ENCODE measurements around the gene SLU7.

The SLU7 gene

DNA sequence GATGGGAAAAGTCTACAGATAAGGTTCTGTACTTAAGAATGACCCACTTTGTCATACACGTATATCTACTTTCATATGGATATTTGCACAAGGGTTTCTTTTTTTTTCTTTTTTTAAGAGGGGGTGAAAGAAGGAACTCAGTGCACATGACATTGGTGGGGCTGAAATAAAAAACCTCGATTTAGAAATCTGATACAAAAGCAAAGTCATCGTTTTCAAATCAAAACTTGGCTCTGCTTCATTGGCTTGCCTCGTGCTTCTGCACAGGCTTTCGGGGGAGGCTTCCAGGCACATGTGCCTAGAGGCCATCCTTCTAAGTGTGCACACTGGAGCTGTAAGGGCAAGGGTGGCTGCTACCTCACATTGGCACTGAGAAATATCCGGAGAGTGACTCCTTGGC is 33.9 kb upstream of the SLU7 start:
- H4K20me1 ChIP-seq (ENCODE audit: insufficient read depth, low read length): no peaks in the 10 kb centered on the region
- no peaks in the 10 kb centered on the region for H3K27me3 ChIP-seq (ENCODE audit: insufficient read depth, low read length, poor library complexity)
- H3K27ac ChIP-seq (ENCODE audit: low read length): no peak overlapping the region
- no peaks in the 10 kb centered on the region for H3K9me3 ChIP-seq (ENCODE audit: insufficient read depth, low read length, severe bottlenecking)
- no peak for ATAC-seq (ENCODE audit: insufficient read depth, low read depth)
- no peak overlapping the region for H3K4me2 ChIP-seq (ENCODE audit: insufficient read depth, low read length)
- TF ChIP-seq EZH2 (IDR thresholded peaks at IDR 0.05; ENCODE audit: borderline replicate concordance, low read depth, low read length, severe bottlenecking) (no peak), CTCF (IDR thresholded peaks at IDR 0.05; ENCODE audit: borderline replicate concordance, extremely low read depth, low read length, poor library complexity, severe bottlenecking) (no peak)
- H3K79me2 ChIP-seq (ENCODE audit: insufficient read depth, low read length): no peaks in the 10 kb centered on the region
- no peak for DNase-seq
- H2AFZ ChIP-seq (ENCODE audit: low read depth, low read length): no peak overlapping the region; the same call in 1 of the 2 replicates
- no peaks in the 10 kb centered on the region for H3K36me3 ChIP-seq (ENCODE audit: insufficient read depth, low read length)
- H3K9ac ChIP-seq (ENCODE audit: low read depth, low read length): no peak overlapping the region
- no peaks in the 10 kb centered on the region for H3K4me1 ChIP-seq (ENCODE audit: insufficient read depth, low read length)
- H3K4me3 ChIP-seq (ENCODE audit: low read depth in 1 of 2, low read length in 2 of 2): no peak overlapping the region

DNA sequence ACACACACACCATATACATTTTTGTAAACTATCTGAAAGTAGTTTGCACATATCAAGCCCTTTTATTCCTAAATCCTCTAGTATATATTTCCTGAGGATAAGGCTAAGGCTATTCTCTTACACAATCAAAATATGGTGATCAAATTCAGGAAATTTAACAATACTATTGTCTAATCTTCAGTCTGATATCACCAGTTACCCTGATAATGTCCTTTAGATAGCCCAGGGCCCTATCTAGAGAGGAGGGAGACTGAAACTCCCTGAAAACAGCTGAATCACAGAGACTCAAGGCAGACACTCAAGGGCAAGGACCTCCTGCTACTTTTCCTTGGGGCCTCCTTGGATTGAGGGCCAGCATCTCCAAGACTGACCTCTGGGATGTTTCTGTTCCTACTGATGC is 33.2 kb upstream of the SLU7 start:
- Histone ChIP-seq H4K20me1 (ENCODE audit: insufficient read depth, low read length) (no peaks in the 10 kb centered on the region), H3K4me3 (ENCODE audit: low read depth in 1 of 2, low read length in 2 of 2) (no peak overlapping the region), H3K27me3 (ENCODE audit: insufficient read depth, low read length, poor library complexity) (no peaks in the 10 kb centered on the region), H3K27ac (ENCODE audit: low read length) (no peak overlapping the region), H3K9me3 (ENCODE audit: insufficient read depth, low read length, severe bottlenecking) (no peaks in the 10 kb centered on the region), H2AFZ (ENCODE audit: low read depth, low read length) (no peak overlapping the region), H3K9ac (ENCODE audit: low read depth, low read length) (no peak overlapping the region), H3K4me1 (ENCODE audit: insufficient read depth, low read length) (no peaks in the 10 kb centered on the region), H3K79me2 (ENCODE audit: insufficient read depth, low read length) (no peaks in the 10 kb centered on the region), H3K36me3 (ENCODE audit: insufficient read depth, low read length) (no peaks in the 10 kb centered on the region), H3K4me2 (ENCODE audit: insufficient read depth, low read length) (no peak overlapping the region)
- TF ChIP-seq CTCF (IDR thresholded peaks at IDR 0.05; ENCODE audit: borderline replicate concordance, extremely low read depth, low read length, poor library complexity, severe bottlenecking) (no peak), EZH2 (IDR thresholded peaks at IDR 0.05; ENCODE audit: borderline replicate concordance, low read depth, low read length, severe bottlenecking) (no peak)
- DNase-seq: no peak
- ATAC-seq (ENCODE audit: insufficient read depth, low read depth): no peak

- H3K27me3 ChIP-seq (ENCODE audit: insufficient read depth, low read length, poor library complexity): no peaks in the 10 kb centered on the region
- no peak overlapping the region for H3K27ac ChIP-seq (ENCODE audit: low read length)
- no peak overlapping the region for H3K9ac ChIP-seq (ENCODE audit: low read depth, low read length)
- ATAC-seq (ENCODE audit: insufficient read depth, low read depth): no peak
- H3K4me3 ChIP-seq (ENCODE audit: low read depth in 1 of 2, low read length in 2 of 2): no peak overlapping the region
- TF ChIP-seq EZH2 (IDR thresholded peaks at IDR 0.05; ENCODE audit: borderline replicate concordance, low read depth, low read length, severe bottlenecking) (no peak), CTCF (IDR thresholded peaks at IDR 0.05; ENCODE audit: borderline replicate concordance, extremely low read depth, low read length, poor library complexity, severe bottlenecking) (no peak)
- no peaks in the 10 kb centered on the region for H4K20me1 ChIP-seq (ENCODE audit: insufficient read depth, low read length)
- H3K79me2 ChIP-seq (ENCODE audit: insufficient read depth, low read length): no peaks in the 10 kb centered on the region
- no peaks in the 10 kb centered on the region for H3K9me3 ChIP-seq (ENCODE audit: insufficient read depth, low read length, severe bottlenecking)
- DNase-seq: no peak
- no peak overlapping the region for H2AFZ ChIP-seq (ENCODE audit: low read depth, low read length)
- H3K36me3 ChIP-seq (ENCODE audit: insufficient read depth, low read length): no peaks in the 10 kb centered on the region
- no peaks in the 10 kb centered on the region for H3K4me1 ChIP-seq (ENCODE audit: insufficient read depth, low read length)
- H3K4me2 ChIP-seq (ENCODE audit: insufficient read depth, low read length): no peak overlapping the region
Observed at GRCh38 chr5:160451281-160451680, 32.4 kb upstream of the SLU7 start.
